ENCODE measurements around the gene USP5. TPM values are rescaled to one million over a fixed set of nuclear protein-coding genes. Genes with fewer than 3 reads are reported as not detected.

USP5 gene
- total and polyA plus RNA-seq, 12 donors = 30.6 to 162 (median 113) TPM

DNA sequence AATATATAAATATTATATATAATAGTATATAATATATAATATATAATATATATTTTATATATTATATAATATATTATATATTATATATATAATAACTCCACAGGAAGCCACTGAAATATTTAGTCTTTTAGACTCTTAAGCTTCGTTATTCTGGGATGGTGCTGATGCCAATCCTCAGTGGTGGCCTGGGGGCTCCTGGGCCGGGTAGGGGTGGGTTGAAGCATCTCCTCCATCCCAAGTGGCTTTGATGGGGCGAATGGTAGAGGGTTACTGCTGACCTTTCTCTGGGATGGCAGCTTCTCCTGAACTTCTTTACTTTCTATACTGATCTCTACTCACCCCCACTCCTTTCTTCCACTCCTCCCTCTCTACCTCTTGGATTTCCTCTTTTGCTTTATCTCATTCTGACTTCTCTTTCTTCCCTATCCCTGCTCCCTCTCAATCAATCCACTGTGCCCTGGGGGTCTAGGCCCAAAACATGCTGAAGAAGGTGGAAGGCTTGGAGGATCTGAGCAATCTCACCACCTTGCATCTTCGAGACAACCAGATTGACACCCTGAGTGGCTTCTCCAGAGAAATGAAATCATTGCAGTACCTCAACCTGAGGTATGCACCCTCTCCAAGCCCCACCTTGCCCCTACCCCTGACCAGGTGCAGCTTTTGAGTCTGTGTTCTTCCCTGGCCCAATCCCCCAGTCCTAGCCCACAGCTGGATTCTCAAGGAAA lies 57.6 kb downstream of the USP5 start:
- no peak overlapping the region for H3K27ac ChIP-seq
- no peaks in the 10 kb centered on the region for H3K9me3 ChIP-seq (replicated peaks in 1 of 3)
- no peak overlapping the region for H3K4me3 ChIP-seq
- no peaks in the 10 kb centered on the region for H3K36me3 ChIP-seq (replicated peaks in 1 of 2)
- no peak for TF ChIP-seq POLR2A (IDR thresholded peaks at IDR 0.05)
- TF ChIP-seq, protein P1, sequence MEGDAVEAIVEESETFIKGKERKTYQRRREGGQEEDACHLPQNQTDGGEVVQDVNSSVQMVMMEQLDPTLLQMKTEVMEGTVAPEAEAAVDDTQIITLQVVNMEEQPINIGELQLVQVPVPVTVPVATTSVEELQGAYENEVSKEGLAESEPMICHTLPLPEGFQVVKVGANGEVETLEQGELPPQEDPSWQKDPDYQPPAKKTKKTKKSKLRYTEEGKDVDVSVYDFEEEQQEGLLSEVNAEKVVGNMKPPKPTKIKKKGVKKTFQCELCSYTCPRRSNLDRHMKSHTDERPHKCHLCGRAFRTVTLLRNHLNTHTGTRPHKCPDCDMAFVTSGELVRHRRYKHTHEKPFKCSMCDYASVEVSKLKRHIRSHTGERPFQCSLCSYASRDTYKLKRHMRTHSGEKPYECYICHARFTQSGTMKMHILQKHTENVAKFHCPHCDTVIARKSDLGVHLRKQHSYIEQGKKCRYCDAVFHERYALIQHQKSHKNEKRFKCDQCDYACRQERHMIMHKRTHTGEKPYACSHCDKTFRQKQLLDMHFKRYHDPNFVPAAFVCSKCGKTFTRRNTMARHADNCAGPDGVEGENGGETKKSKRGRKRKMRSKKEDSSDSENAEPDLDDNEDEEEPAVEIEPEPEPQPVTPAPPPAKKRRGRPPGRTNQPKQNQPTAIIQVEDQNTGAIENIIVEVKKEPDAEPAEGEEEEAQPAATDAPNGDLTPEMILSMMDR (IDR thresholded peaks at IDR 0.05) = no peak
- intact Hi-C loops (cut with DNase I) = no loop called here
- no peaks in the 10 kb centered on the region for H3K27me3 ChIP-seq
- WGBS, 4 donors = 85 to 89% (median 88%) methylated on average over 4 of the region's 4 CpGs
- no peak for DNase-seq
- H3K4me1 ChIP-seq (replicated peaks in 1 of 2) = peaks cover 6 to 12% of the 10 kb centered on the region in 2 donors

DNA sequence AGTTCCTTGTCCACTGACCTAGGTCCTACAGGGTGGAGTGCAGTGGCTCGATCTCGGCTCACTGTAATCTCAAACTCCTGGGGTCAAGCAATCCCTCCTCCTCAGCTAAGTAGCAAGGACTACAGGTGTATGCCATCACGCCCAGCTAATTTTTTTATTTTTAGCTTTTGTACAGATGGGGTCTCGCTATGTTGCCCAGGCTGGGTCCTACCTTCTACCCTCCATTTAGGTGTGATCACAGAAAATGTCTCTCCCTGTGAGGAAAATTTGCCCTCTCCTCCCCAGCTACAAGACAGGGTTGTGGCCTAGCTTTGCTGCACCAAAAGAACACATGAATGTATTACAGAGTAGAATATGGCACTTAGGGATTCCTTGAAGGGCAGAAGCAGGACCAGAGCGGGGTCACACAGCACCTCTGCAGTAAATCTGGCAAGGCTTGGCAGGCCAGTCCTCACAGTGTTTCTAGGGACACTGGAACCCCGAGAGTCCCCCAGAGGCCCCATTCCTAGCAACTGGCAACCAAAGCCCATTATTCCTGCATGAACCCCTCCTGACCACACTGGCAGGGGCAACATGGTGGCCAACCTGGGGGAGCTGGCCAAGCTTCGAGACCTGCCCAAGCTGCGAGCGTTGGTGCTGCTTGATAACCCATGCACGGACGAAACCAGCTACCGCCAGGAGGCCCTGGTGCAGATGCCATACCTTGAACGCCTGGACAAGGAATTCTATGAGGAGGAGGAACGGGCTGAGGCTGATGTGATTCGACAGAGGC lies 60.4 kb downstream of the USP5 start:
- 83 to 89% (median 84%) methylated on average over 15 of the region's 15 CpGs for WGBS, 4 donors
- H3K9me3 ChIP-seq (replicated peaks in 1 of 3) = no peaks in the 10 kb centered on the region
- no peak overlapping the region for H3K4me3 ChIP-seq
- intact Hi-C loops (cut with DNase I) = no loop called here
- TF ChIP-seq POLR2A (IDR thresholded peaks at IDR 0.05) = no peak
- TF ChIP-seq, protein P1 (IDR thresholded peaks at IDR 0.05) = no peak
- no peaks in the 10 kb centered on the region for H3K27me3 ChIP-seq
- no peak for DNase-seq
- peaks cover 0 to 5% of the 10 kb centered on the region in 2 donors for H3K36me3 ChIP-seq (replicated peaks in 1 of 2)
- H3K27ac ChIP-seq = no peak overlapping the region
- H3K4me1 ChIP-seq (replicated peaks in 1 of 2) = peaks cover 6 to 12% of the 10 kb centered on the region in 2 donors

DNA sequence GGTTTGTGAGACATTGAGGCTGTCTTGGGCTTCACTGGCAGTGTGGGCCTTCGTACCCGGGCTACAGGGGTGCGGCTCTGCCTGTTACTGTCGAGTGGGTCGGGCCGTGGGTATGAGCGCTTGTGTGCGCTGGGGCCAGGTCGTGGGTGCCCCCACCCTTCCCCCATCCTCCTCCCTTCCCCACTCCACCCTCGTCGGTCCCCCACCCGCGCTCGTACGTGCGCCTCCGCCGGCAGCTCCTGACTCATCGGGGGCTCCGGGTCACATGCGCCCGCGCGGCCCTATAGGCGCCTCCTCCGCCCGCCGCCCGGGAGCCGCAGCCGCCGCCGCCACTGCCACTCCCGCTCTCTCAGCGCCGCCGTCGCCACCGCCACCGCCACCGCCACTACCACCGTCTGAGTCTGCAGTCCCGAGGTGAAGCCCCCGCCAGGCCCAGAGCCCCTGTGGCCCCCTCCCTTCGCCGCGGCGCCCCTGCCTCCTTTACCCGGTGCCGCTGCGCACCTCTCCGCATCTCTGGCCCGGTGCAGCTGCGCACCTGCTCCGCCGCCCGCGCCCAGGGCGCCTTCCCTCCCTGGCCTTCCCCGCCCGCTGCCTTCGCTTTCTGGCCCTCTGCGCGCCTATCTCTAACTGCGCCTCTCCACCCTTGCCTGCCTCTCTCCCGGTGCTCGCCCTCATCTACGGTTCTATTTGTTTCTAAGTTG lies 62.4 kb downstream of the USP5 start, which contains the start of gene ENO2:
Gene ENO2 (plus strand): TSS at position 335 of the 701 bp plus-strand sequence. CDS start 1,253 bp downstream, outside the sequence.
- intact Hi-C loops (cut with DNase I) = no loop called here
- Histone ChIP-seq H3K4me1 (replicated peaks in 1 of 2) (peaks cover 6 to 12% of the 10 kb centered on the region in 2 donors), H3K27ac (peak within 1 kb of the TSS in 3 of 5 donors; percentile 52 to 85 (median 76)), H3K27me3 (no peaks in the 10 kb centered on the region), H3K4me3 (peak within 1 kb of the TSS; percentile 24 to 69 (median 41)), H3K9me3 (replicated peaks in 1 of 3) (no peaks in the 10 kb centered on the region), H3K36me3 (replicated peaks in 1 of 2) (peaks cover 0 to 5% of the 10 kb centered on the region in 2 donors)
- TF ChIP-seq, protein P1 (IDR thresholded peaks at IDR 0.05) = no peak
- TF ChIP-seq POLR2A (IDR thresholded peaks at IDR 0.05) = peak in 1 of 2 donors; percentile 52
- peak; percentile 68 to 90 (median 82) for DNase-seq
- WGBS, 4 donors = 0 to 1% (median 1%) methylated on average over 28 to 67 of the region's 68 CpGs
